HEK293 (cell line): Measurements from ENCODE around the gene KSR1.

Experiments used
- MZF1 ChIP-seq: fragments of 450-650 bp; formaldehyde crosslinking; IDR thresholded peaks from 2 replicates; pipeline ENCODE4 v1.5.1; 2017; ENCODE audit warnings: missing biosample characterization, missing genetic modification characterization, borderline replicate concordance
- SP2 ChIP-seq: fragments of 450-650 bp; formaldehyde crosslinking; IDR thresholded peaks from 2 replicates; pipeline ENCODE4 v1.5.1; 2016; ENCODE audit warnings: missing biosample characterization, missing genetic modification characterization
- ZBTB8A ChIP-seq: fragments of 450-650 bp; formaldehyde crosslinking; IDR thresholded peaks from 2 replicates; pipeline ENCODE4 v1.5.1; 2016; ENCODE audit warnings: missing biosample characterization, missing genetic modification characterization
- ZNF10 ChIP-seq: fragments of 450-650 bp; formaldehyde crosslinking; IDR thresholded peaks from 2 replicates; pipeline ENCODE4 v1.5.1; 2017; ENCODE audit warnings: missing biosample characterization, missing genetic modification characterization
- ZNF121 ChIP-seq: fragments of 450-650 bp; formaldehyde crosslinking; IDR thresholded peaks from 2 replicates; pipeline ENCODE4 v1.5.1; 2016; ENCODE audit warnings: missing biosample characterization, missing genetic modification characterization
- ZNF221 ChIP-seq: fragments of 450-650 bp; formaldehyde crosslinking; IDR thresholded peaks from 2 replicates; pipeline ENCODE4 v1.5.1; 2017; ENCODE audit warnings: missing biosample characterization, missing genetic modification characterization, borderline replicate concordance
- ZNF791 ChIP-seq: fragments of 450-650 bp; formaldehyde crosslinking; IDR thresholded peaks from 2 replicates; pipeline ENCODE4 v1.5.1; 2016; ENCODE audit warnings: missing biosample characterization, missing genetic modification characterization
- TF ChIP-seq, protein P1 (sequence below): fragments of 450-650 bp; formaldehyde crosslinking; IDR thresholded peaks from 2 replicates; pipeline ENCODE4 v1.5.1; 2016; ENCODE audit warnings: missing biosample characterization, missing genetic modification characterization
- TF ChIP-seq, protein P2 (sequence below): fragments of 450-650 bp; formaldehyde crosslinking; IDR thresholded peaks from 2 replicates; pipeline ENCODE4; 2016; ENCODE audit warnings: missing biosample characterization, missing genetic modification characterization
- TF ChIP-seq, protein P3 (sequence below): fragments of 450-650 bp; IDR thresholded peaks from 2 replicates; pipeline ENCODE4 v1.5.1; 2018; ENCODE audit warnings: missing biosample characterization, missing genetic modification characterization
- TF ChIP-seq, protein P4 (sequence below): fragments of 450-650 bp; formaldehyde crosslinking; IDR thresholded peaks from 2 replicates; pipeline ENCODE4 v1.5.1; 2017; ENCODE audit warnings: missing biosample characterization, missing genetic modification characterization

DNA sequence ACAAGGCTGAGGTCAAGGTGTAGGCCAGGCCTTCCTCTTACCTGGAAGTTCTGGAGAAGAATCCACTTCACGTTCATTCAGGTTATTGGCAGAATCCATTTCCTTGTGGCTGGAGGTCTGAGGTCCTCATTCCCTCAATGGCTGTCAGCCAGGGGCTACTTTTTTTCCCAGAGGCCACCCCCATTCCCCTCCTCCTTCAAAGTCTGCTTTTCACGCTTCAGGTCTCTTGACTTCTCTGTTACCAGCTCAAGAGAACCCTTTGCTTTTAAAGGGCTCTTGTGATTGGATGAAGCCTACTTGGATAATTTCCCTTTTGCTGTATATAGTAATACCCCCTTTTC, 119.6 kb downstream of the KSR1 start:
- TF ChIP-seq, protein P1, sequence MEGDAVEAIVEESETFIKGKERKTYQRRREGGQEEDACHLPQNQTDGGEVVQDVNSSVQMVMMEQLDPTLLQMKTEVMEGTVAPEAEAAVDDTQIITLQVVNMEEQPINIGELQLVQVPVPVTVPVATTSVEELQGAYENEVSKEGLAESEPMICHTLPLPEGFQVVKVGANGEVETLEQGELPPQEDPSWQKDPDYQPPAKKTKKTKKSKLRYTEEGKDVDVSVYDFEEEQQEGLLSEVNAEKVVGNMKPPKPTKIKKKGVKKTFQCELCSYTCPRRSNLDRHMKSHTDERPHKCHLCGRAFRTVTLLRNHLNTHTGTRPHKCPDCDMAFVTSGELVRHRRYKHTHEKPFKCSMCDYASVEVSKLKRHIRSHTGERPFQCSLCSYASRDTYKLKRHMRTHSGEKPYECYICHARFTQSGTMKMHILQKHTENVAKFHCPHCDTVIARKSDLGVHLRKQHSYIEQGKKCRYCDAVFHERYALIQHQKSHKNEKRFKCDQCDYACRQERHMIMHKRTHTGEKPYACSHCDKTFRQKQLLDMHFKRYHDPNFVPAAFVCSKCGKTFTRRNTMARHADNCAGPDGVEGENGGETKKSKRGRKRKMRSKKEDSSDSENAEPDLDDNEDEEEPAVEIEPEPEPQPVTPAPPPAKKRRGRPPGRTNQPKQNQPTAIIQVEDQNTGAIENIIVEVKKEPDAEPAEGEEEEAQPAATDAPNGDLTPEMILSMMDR (tag by site-specific recombination): no peak
- TF ChIP-seq ZNF10 (tag by site-specific recombination): no peak
- no peak for TF ChIP-seq ZNF121 (tag by site-specific recombination)
- TF ChIP-seq MZF1 (tag by site-specific recombination): no peak
- no peak for TF ChIP-seq ZNF221 (tag by site-specific recombination)
- TF ChIP-seq, protein P2, sequence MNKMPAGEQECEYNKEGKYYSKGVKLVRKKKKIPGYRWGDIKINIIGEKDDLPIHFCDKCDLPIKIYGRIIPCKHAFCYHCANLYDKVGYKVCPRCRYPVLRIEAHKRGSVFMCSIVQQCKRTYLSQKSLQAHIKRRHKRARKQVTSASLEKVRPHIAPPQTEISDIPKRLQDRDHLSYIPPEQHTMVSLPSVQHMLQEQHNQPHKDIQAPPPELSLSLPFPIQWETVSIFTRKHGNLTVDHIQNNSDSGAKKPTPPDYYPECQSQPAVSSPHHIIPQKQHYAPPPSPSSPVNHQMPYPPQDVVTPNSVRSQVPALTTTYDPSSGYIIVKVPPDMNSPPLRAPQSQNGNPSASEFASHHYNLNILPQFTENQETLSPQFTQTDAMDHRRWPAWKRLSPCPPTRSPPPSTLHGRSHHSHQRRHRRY (tag by site-specific recombination): no peak
- TF ChIP-seq SP2 (tag by site-specific recombination): no peak
- TF ChIP-seq, protein P3, sequence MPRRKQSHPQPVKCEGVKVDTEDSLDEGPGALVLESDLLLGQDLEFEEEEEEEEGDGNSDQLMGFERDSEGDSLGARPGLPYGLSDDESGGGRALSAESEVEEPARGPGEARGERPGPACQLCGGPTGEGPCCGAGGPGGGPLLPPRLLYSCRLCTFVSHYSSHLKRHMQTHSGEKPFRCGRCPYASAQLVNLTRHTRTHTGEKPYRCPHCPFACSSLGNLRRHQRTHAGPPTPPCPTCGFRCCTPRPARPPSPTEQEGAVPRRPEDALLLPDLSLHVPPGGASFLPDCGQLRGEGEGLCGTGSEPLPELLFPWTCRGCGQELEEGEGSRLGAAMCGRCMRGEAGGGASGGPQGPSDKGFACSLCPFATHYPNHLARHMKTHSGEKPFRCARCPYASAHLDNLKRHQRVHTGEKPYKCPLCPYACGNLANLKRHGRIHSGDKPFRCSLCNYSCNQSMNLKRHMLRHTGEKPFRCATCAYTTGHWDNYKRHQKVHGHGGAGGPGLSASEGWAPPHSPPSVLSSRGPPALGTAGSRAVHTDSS (tag by site-specific recombination): no peak
- TF ChIP-seq, protein P4, sequence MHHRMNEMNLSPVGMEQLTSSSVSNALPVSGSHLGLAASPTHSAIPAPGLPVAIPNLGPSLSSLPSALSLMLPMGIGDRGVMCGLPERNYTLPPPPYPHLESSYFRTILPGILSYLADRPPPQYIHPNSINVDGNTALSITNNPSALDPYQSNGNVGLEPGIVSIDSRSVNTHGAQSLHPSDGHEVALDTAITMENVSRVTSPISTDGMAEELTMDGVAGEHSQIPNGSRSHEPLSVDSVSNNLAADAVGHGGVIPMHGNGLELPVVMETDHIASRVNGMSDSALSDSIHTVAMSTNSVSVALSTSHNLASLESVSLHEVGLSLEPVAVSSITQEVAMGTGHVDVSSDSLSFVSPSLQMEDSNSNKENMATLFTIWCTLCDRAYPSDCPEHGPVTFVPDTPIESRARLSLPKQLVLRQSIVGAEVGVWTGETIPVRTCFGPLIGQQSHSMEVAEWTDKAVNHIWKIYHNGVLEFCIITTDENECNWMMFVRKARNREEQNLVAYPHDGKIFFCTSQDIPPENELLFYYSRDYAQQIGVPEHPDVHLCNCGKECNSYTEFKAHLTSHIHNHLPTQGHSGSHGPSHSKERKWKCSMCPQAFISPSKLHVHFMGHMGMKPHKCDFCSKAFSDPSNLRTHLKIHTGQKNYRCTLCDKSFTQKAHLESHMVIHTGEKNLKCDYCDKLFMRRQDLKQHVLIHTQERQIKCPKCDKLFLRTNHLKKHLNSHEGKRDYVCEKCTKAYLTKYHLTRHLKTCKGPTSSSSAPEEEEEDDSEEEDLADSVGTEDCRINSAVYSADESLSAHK (tag by site-specific recombination): no peak
- TF ChIP-seq ZNF791 (tag by site-specific recombination): no peak
- TF ChIP-seq ZBTB8A (tag by site-specific recombination): no peak
